C4-2B (cell line): ENCODE data around the gene CRIP2.

Source experiments
- H3K27ac ChIP-seq: fragments of 450-650 bp; 2 replicates; pipeline ENCODE4 v1.5.1; 2017
- CTCF ChIP-seq: fragments of 450-650 bp; conservative IDR thresholded peaks from 2 replicates; pipeline ENCODE4 v1.5.1; 2017; ENCODE audit warnings: mild to moderate bottlenecking
- ZFX ChIP-seq: fragments of 450-650 bp; IDR thresholded peaks from 2 replicates; pipeline ENCODE4 v1.6.1; 2017

The CRIP2 gene

GRCh38 chr14:105430565-105430964 is 44.1 kb upstream of the CRIP2 start:
- no peak for TF ChIP-seq CTCF
- no peak for TF ChIP-seq ZFX
- no peak overlapping the region for H3K27ac ChIP-seq

GRCh38 chr14:105431256-105431655 is 43.4 kb upstream of the CRIP2 start:
- TF ChIP-seq CTCF (no peak), ZFX (no peak)
- H3K27ac ChIP-seq: no peak overlapping the region

- H3K27ac ChIP-seq: no peak overlapping the region
- TF ChIP-seq ZFX (no peak), CTCF (no peak)
These were observed 42.0 kb upstream of the CRIP2 start for GRCh38 chr14:105432657-105433056.

GRCh38 chr14:105433161-105433605 is 41.4 kb upstream of the CRIP2 start:
- TF ChIP-seq ZFX: no peak
- TF ChIP-seq CTCF: no peak
- H3K27ac ChIP-seq: no peak overlapping the region

GRCh38 chr14:105436402-105436801 is 38.2 kb upstream of the CRIP2 start:
- H3K27ac ChIP-seq: no peak overlapping the region
- TF ChIP-seq CTCF: no peak
- TF ChIP-seq ZFX: no peak

GRCh38 chr14:105436891-105437722 is 37.5 kb upstream of the CRIP2 start:
- no peak overlapping the region for H3K27ac ChIP-seq
- TF ChIP-seq CTCF (no peak), ZFX (no peak)

- no peak overlapping the region for H3K27ac ChIP-seq
- TF ChIP-seq CTCF (no peak), ZFX (no peak)
These were observed 36.7 kb upstream of the CRIP2 start for GRCh38 chr14:105437723-105438500.
